ENCODE measurements around the gene ARID3B. TPM values are rescaled to one million over a fixed set of nuclear protein-coding genes. Genes with fewer than 3 reads are reported as not detected.

ARID3B gene
- total RNA-seq, 1 donor from 2014 or later, result 154 TPM

DNA sequence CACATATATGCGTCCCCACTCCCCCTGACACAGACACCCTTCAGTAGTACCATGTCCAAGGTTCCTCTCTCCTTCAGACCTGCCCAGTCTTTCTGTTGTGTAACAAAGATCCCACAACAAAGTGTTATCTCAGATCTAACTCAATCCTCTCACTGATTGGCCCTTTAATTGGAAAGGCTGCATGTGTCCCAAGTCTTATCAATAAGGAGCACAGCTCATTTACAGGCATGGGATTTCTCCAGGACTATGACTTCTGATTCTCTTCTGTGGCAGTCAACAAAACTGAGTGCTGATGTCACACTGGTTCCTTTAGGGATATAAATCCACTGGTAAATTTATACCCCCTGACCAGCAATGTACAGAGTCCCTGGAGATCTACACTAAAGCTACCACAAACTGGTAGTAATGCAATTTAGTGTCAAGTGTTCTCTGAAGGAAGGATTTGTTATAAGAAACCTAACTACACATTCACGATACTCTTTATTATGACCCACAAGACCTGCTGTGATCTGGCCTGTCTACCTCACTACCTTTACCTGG is 102.7 kb downstream of the ARID3B start:
- Mint-ChIP-seq H3K4me1 (ENCODE audit: low read depth, unreplicated experiment) (peaks cover 15% of the 10 kb centered on the region), H3K36me3 (ENCODE audit: unreplicated experiment) (peaks cover 1% of the 10 kb centered on the region), H3K27me3 (ENCODE audit: unreplicated experiment) (peaks cover 3% of the 10 kb centered on the region), H3K9me3 (ENCODE audit: unreplicated experiment) (no peaks in the 10 kb centered on the region), H3K27ac (ENCODE audit: unreplicated experiment) (no peak overlapping the region), H3K4me3 (ENCODE audit: unreplicated experiment) (no peak overlapping the region)
- no peak for DNase-seq
- no peak for TF ChIP-seq CTCF (IDR thresholded peaks at IDR 0.05; ENCODE audit: partially characterized antibody, unreplicated experiment)

DNA sequence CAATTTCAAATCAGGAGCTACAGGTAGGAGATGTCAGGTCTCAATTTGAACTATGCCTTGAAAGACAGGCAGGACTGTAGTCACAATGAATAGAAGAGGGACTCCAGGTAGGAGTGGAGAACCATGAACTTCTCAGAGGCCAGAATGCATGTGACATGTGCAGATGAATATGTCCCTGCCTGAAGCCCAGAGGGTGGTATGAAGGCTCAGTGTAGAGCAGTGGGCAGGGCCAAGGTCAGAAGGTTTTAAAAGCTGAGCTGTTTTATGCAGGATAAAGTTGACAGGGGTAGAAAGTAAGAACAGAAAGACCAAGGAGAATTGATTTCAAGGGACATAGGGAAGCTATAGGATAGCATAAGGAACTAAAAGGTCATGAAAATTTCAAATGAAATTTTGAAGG is 105.5 kb downstream of the ARID3B start:
- Mint-ChIP-seq H3K27me3 (ENCODE audit: unreplicated experiment) (peaks cover 3% of the 10 kb centered on the region), H3K4me1 (ENCODE audit: low read depth, unreplicated experiment) (peaks cover 28% of the 10 kb centered on the region), H3K27ac (ENCODE audit: unreplicated experiment) (no peak overlapping the region), H3K4me3 (ENCODE audit: unreplicated experiment) (no peak overlapping the region), H3K9me3 (ENCODE audit: unreplicated experiment) (peaks cover 3% of the 10 kb centered on the region), H3K36me3 (ENCODE audit: unreplicated experiment) (no peaks in the 10 kb centered on the region)
- no peak for DNase-seq
- no peak for TF ChIP-seq CTCF (IDR thresholded peaks at IDR 0.05; ENCODE audit: partially characterized antibody, unreplicated experiment)

Other genes starting within 250 kb of the ARID3B start
- not detected for gene CYP11A1, start 173.6 kb upstream of the ARID3B start, total RNA-seq (ENCODE audit: unreplicated experiment)
- gene SEMA7A, start 107.3 kb upstream of the ARID3B start, total RNA-seq (ENCODE audit: unreplicated experiment), result 16.2 TPM
- gene UBL7, start 80.1 kb upstream of the ARID3B start, total RNA-seq (ENCODE audit: unreplicated experiment), result 62.6 TPM
- 99.7 TPM for gene CLK3, start 74.6 kb downstream of the ARID3B start, total RNA-seq (ENCODE audit: unreplicated experiment)
- gene EDC3, start 154.8 kb downstream of the ARID3B start, total RNA-seq (ENCODE audit: unreplicated experiment), result 66.0 TPM
- 0.27 TPM for gene CYP1A1, start 184.3 kb downstream of the ARID3B start, total RNA-seq (ENCODE audit: unreplicated experiment)
- not detected for gene CYP1A2, start 207.6 kb downstream of the ARID3B start, total RNA-seq (ENCODE audit: unreplicated experiment)
- gene CSK, start 240.9 kb downstream of the ARID3B start, total RNA-seq (ENCODE audit: unreplicated experiment), result 72.6 TPM